ACC112 (cell line): ENCODE data around the gene SHCBP1L.

Source experiments
- H2AFZ ChIP-seq: fragments of 200-600 bp; sonication (generic); one replicate; pipeline ENCODE4 v1.6.0; 2017; ENCODE audit warnings: antibody characterized with exemption, low read length; ENCODE audit not compliant: unreplicated experiment
- H3K27ac ChIP-seq: fragments of 200-600 bp; sonication (generic); 2 replicates; pipeline ENCODE4 v1.5.1; 2014; ENCODE audit warnings: low read depth, mild to moderate bottlenecking, antibody characterized with exemption, low read length, moderate library complexity
- H3K27me3 ChIP-seq: fragments of 200-600 bp; sonication (generic); 2 replicates; pipeline ENCODE4 v1.6.1; 2014; ENCODE audit warnings: mild to moderate bottlenecking, antibody characterized with exemption, low read length, moderate library complexity, mixed read lengths; ENCODE audit not compliant: insufficient read depth
- H3K36me3 ChIP-seq: fragments of 200-600 bp; sonication (generic); 2 replicates; pipeline ENCODE4 v1.6.1; 2016; ENCODE audit warnings: mild to moderate bottlenecking, antibody characterized with exemption, low read length, moderate library complexity, mixed read lengths; ENCODE audit not compliant: insufficient read depth
- H3K4me1 ChIP-seq: fragments of 200-600 bp; sonication (generic); one replicate; pipeline ENCODE4 v1.6.1; 2016; ENCODE audit warnings: low read length, mixed read lengths; ENCODE audit not compliant: insufficient read depth, unreplicated experiment, control insufficient read depth
- H3K4me3 ChIP-seq: fragments of 200-600 bp; sonication (generic); 2 replicates; pipeline ENCODE4 v1.5.1; 2014; ENCODE audit warnings: mild to moderate bottlenecking, low read depth, low read length
- H3K79me2 ChIP-seq: fragments of 200-600 bp; sonication (generic); one replicate; pipeline ENCODE4 v1.6.0; 2016; ENCODE audit warnings: low read length; ENCODE audit not compliant: control insufficient read depth, unreplicated experiment, insufficient read depth

The SHCBP1L gene

GRCh38 chr1:182890927-182891610 is 61.9 kb downstream of the SHCBP1L start:
- no peak overlapping the region for H3K27ac ChIP-seq
- H3K4me3 ChIP-seq: no peak overlapping the region
- H2AFZ ChIP-seq: no peak overlapping the region
- H3K27me3 ChIP-seq: no peaks in the 10 kb centered on the region
- no peaks in the 10 kb centered on the region for H3K4me1 ChIP-seq
- peaks cover 28% of the 10 kb centered on the region for H3K36me3 ChIP-seq
- no peaks in the 10 kb centered on the region for H3K79me2 ChIP-seq

GRCh38 chr1:182889997-182890396 is 63.0 kb downstream of the SHCBP1L start:
- Histone ChIP-seq H2AFZ (no peak overlapping the region), H3K27me3 (no peaks in the 10 kb centered on the region), H3K79me2 (no peaks in the 10 kb centered on the region), H3K27ac (no peak overlapping the region), H3K4me3 (no peak overlapping the region), H3K4me1 (no peaks in the 10 kb centered on the region), H3K36me3 (peaks cover 37% of the 10 kb centered on the region)

GRCh38 chr1:182888736-182889531 is 64.0 kb downstream of the SHCBP1L start:
- Histone ChIP-seq H3K36me3 (peaks cover 44% of the 10 kb centered on the region), H3K4me1 (no peaks in the 10 kb centered on the region), H3K27me3 (no peaks in the 10 kb centered on the region), H3K79me2 (no peaks in the 10 kb centered on the region), H2AFZ (no peak overlapping the region), H3K27ac (no peak overlapping the region), H3K4me3 (no peak overlapping the region)

GRCh38 chr1:182886985-182887384 is 66.0 kb downstream of the SHCBP1L start:
- no peaks in the 10 kb centered on the region for H3K27me3 ChIP-seq
- H3K27ac ChIP-seq: no peak overlapping the region
- no peak overlapping the region for H2AFZ ChIP-seq
- no peaks in the 10 kb centered on the region for H3K79me2 ChIP-seq
- no peak overlapping the region for H3K4me3 ChIP-seq
- peaks cover 48% of the 10 kb centered on the region for H3K36me3 ChIP-seq
- no peaks in the 10 kb centered on the region for H3K4me1 ChIP-seq

GRCh38 chr1:182885591-182885990 is 67.4 kb downstream of the SHCBP1L start:
- Histone ChIP-seq H3K79me2 (no peaks in the 10 kb centered on the region), H3K27me3 (no peaks in the 10 kb centered on the region), H3K4me1 (no peaks in the 10 kb centered on the region), H3K4me3 (no peak overlapping the region), H2AFZ (no peak overlapping the region), H3K27ac (no peak overlapping the region), H3K36me3 (peaks cover 60% of the 10 kb centered on the region)

GRCh38 chr1:182884872-182885271 is 68.1 kb downstream of the SHCBP1L start:
- Histone ChIP-seq H3K4me3 (no peak overlapping the region), H3K36me3 (peaks cover 66% of the 10 kb centered on the region), H3K27me3 (no peaks in the 10 kb centered on the region), H3K27ac (no peak overlapping the region), H3K79me2 (no peaks in the 10 kb centered on the region), H2AFZ (no peak overlapping the region), H3K4me1 (no peaks in the 10 kb centered on the region)

- Histone ChIP-seq H3K36me3 (peaks cover 81% of the 10 kb centered on the region), H2AFZ (no peak overlapping the region), H3K27ac (no peak overlapping the region), H3K27me3 (no peaks in the 10 kb centered on the region), H3K4me3 (no peak overlapping the region), H3K4me1 (no peaks in the 10 kb centered on the region), H3K79me2 (peaks cover 15% of the 10 kb centered on the region)
These were observed 75.1 kb downstream of the SHCBP1L start for GRCh38 chr1:182877842-182878241.

GRCh38 chr1:182877331-182877730 is 75.6 kb downstream of the SHCBP1L start:
- Histone ChIP-seq H3K79me2 (peaks cover 15% of the 10 kb centered on the region), H3K4me1 (no peaks in the 10 kb centered on the region), H3K36me3 (peaks cover 85% of the 10 kb centered on the region)

GRCh38 chr1:182875889-182876288 is 77.1 kb downstream of the SHCBP1L start:
- Histone ChIP-seq H3K27ac (no peak overlapping the region), H3K4me3 (no peak overlapping the region), H3K36me3 (peaks cover 80% of the 10 kb centered on the region), H3K27me3 (no peaks in the 10 kb centered on the region), H3K79me2 (peaks cover 18% of the 10 kb centered on the region), H3K4me1 (no peaks in the 10 kb centered on the region), H2AFZ (no peak overlapping the region)

More at GRCh38 chr1:182877331-182877730, 75.6 kb downstream of the SHCBP1L start:
- Histone ChIP-seq H3K27me3 (no peaks in the 10 kb centered on the region), H3K4me3 (no peak overlapping the region), H3K27ac (no peak overlapping the region), H2AFZ (no peak overlapping the region)

- H3K36me3 ChIP-seq: peaks cover 85% of the 10 kb centered on the region
- no peak overlapping the region for H3K27ac ChIP-seq
- no peak overlapping the region for H2AFZ ChIP-seq
- peaks cover 18% of the 10 kb centered on the region for H3K79me2 ChIP-seq
- no peak overlapping the region for H3K4me3 ChIP-seq
- H3K4me1 ChIP-seq: no peaks in the 10 kb centered on the region
- H3K27me3 ChIP-seq: no peaks in the 10 kb centered on the region
These were observed 80.1 kb downstream of the SHCBP1L start for GRCh38 chr1:182872881-182873280.

GRCh38 chr1:182869241-182869666 is 83.7 kb downstream of the SHCBP1L start:
- Histone ChIP-seq H2AFZ (no peak overlapping the region), H3K79me2 (peaks cover 28% of the 10 kb centered on the region), H3K4me3 (no peak overlapping the region), H3K4me1 (no peaks in the 10 kb centered on the region), H3K27me3 (no peaks in the 10 kb centered on the region), H3K36me3 (peaks cover 89% of the 10 kb centered on the region), H3K27ac (peak overlapping the region; percentile 69)
